Measurements from ENCODE around the gene RBFOX2.
A peak's percentile ranks its signal among the peaks of the same experiment; 100 is the strongest.
"Not testable (repeated sequence)": the region's sequence is repeated elsewhere in the genome, so short reads cannot be mapped to it uniquely, and the experiment has no call there.

RBFOX2 gene

DNA sequence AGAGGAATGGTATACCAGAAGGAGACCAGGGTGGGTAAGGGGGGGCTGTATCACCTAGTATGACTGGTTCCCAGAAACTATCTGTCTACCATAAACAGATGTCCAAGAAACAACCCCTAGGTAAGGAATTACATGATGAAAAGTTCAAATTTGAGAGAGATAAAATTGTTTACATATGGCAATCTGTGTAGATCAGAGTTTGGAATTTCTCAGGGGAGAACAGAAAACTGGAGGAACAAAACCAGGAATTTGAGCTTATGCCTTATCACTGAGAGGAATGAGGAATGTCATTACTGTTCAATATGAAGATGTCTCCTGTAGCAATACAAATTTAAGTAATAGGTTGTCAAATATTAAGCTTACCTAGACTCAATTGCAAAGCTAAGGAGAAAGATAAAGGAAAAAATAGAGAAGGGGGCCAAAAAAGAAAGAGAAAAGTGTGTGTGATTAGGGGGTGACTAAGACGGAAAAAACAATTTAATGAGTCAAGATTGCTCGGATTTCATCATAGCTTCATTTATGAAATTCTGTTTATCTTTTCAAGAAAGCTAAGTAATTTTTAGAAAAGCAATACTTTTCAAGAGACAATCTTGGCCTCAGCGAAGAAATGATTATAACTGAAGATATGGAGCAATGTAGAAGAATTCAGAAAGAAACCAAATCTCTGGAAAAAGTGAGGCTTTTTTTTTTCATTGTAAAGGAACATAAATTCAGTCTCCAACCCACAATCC, 193.2 kb downstream of the RBFOX2 start:
- Mint-ChIP-seq H3K4me1 (ENCODE audit: low read depth) (peaks cover 27% of the 10 kb centered on the region), H3K27me3 (peaks cover 30% of the 10 kb centered on the region), H3K27ac (peak overlapping the region; percentile 70), H3K4me3 (no peak overlapping the region), H3K36me3 (ENCODE audit: low read depth) (no peaks in the 10 kb centered on the region), H3K9me3 (no peaks in the 10 kb centered on the region)

DNA sequence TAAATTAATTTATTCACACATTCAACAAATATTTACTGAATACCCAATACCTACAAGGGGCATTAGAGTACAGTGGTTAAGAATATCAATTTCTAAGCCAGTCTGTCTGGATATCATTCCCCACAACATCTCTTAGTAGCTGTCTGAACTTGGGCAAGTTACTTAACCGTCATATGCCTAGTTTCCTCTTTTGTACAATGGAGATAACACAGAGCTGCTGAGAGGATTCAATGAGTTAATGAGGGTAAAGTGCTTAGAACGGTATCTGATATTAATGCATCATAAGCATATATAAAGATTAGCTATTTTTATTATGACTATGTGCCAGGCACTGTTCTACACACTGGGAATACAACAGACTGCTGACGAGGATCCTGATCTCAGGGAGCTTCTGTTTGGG, 194.6 kb downstream of the RBFOX2 start:
- no peaks in the 10 kb centered on the region for H3K9me3 Mint-ChIP-seq
- H3K27ac Mint-ChIP-seq: no peak overlapping the region
- no peaks in the 10 kb centered on the region for H3K36me3 Mint-ChIP-seq (ENCODE audit: low read depth)
- H3K4me3 Mint-ChIP-seq: no peak overlapping the region
- H3K27me3 Mint-ChIP-seq: peaks cover 17% of the 10 kb centered on the region
- H3K4me1 Mint-ChIP-seq (ENCODE audit: low read depth): peaks cover 20% of the 10 kb centered on the region

DNA sequence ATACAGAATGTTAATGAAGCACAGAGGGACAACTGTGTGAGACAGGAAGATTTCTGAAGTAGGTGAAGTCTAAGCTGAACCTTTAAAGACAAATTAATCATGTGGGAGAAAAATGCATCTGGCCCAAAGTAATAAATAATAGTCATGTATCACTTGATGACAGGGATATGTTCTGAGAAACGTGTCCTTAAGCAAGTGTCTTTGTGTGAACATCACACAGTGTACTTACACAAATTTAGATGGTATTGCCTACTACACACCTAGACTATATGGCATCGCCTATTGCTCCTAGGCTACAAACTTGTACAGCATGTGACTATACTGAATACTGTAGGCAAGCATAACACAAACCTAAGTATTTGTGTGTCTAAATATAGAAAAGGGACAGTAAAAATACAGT, 198.3 kb downstream of the RBFOX2 start:
- no peaks in the 10 kb centered on the region for H3K36me3 Mint-ChIP-seq (ENCODE audit: low read depth)
- peaks cover 3% of the 10 kb centered on the region for H3K27me3 Mint-ChIP-seq
- H3K9me3 Mint-ChIP-seq: no peaks in the 10 kb centered on the region
- no peak overlapping the region for H3K4me3 Mint-ChIP-seq
- peaks cover 5% of the 10 kb centered on the region for H3K4me1 Mint-ChIP-seq (ENCODE audit: low read depth)
- no peak overlapping the region for H3K27ac Mint-ChIP-seq

DNA sequence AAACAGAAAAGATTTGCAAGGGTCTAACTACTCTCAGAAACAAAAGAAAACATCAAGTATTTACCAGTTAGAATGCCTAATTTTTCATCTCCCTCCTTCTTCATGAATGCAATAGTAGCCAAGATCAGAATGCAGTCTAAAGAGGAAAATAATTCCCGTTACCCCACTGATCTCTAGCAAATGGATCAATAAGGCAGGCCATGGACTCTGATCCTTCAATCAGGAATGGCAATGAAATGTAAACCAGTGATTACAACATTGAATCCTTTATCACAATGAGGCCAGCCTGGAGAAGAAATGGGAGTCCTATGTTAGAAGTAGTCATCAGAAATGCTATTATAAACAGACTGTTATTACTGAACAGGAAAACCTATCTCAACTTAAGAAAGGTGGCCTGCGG, 204.4 kb downstream of the RBFOX2 start:
- Mint-ChIP-seq H3K36me3 (ENCODE audit: low read depth) (no peaks in the 10 kb centered on the region), H3K4me1 (ENCODE audit: low read depth) (no peaks in the 10 kb centered on the region), H3K9me3 (no peaks in the 10 kb centered on the region), H3K27me3 (no peaks in the 10 kb centered on the region), H3K4me3 (no peak overlapping the region), H3K27ac (no peak overlapping the region)

GRCh38 chr22:35821654-35822053, 207.0 kb downstream of the RBFOX2 start:
- Mint-ChIP-seq H3K4me1 (ENCODE audit: low read depth) (peaks cover 4% of the 10 kb centered on the region), H3K36me3 (ENCODE audit: low read depth) (no peaks in the 10 kb centered on the region), H3K4me3 (no peak overlapping the region), H3K9me3 (no peaks in the 10 kb centered on the region), H3K27ac (no peak overlapping the region), H3K27me3 (no peaks in the 10 kb centered on the region)

DNA sequence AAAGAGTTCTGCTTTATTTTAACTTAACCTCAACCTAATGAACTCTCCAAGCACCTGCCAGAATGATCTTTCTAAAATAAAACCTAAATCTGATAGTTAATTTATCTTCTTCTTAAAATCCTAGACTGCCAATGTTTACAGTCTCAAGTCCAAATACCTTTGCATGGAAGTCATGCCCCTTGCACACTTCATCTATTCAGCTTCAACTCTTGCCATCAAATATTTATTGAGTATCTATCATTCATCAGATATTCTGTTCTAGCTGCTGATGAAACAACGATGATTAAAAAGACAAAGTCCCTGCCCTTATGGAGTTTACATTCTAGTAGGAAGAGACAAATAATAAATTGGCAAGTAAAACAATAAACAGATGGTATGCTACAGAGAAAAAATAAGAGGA, 209.2 kb downstream of the RBFOX2 start:
- no peaks in the 10 kb centered on the region for H3K27me3 Mint-ChIP-seq
- H3K4me1 Mint-ChIP-seq (ENCODE audit: low read depth): peaks cover 4% of the 10 kb centered on the region
- no peaks in the 10 kb centered on the region for H3K36me3 Mint-ChIP-seq (ENCODE audit: low read depth)
- no peak overlapping the region for H3K4me3 Mint-ChIP-seq
- no peak overlapping the region for H3K27ac Mint-ChIP-seq
- no peaks in the 10 kb centered on the region for H3K9me3 Mint-ChIP-seq

- H3K36me3 Mint-ChIP-seq (ENCODE audit: low read depth): no peaks in the 10 kb centered on the region
- H3K4me3 Mint-ChIP-seq: no peak overlapping the region
- H3K9me3 Mint-ChIP-seq: no peaks in the 10 kb centered on the region
- H3K27me3 Mint-ChIP-seq: no peaks in the 10 kb centered on the region
- peaks cover 4% of the 10 kb centered on the region for H3K4me1 Mint-ChIP-seq (ENCODE audit: low read depth)
- no peak overlapping the region for H3K27ac Mint-ChIP-seq
These were observed 209.7 kb downstream of the RBFOX2 start for GRCh38 chr22:35818897-35819296.

GRCh38 chr22:35812600-35812999, 216.0 kb downstream of the RBFOX2 start:
- Mint-ChIP-seq H3K36me3 (ENCODE audit: low read depth) (peaks cover 3% of the 10 kb centered on the region), H3K4me1 (ENCODE audit: low read depth) (no peaks in the 10 kb centered on the region), H3K27ac (no peak overlapping the region), H3K27me3 (no peaks in the 10 kb centered on the region), H3K4me3 (no peak overlapping the region), H3K9me3 (peaks cover 12% of the 10 kb centered on the region)

- H3K36me3 Mint-ChIP-seq (ENCODE audit: low read depth): peaks cover 3% of the 10 kb centered on the region
- no peaks in the 10 kb centered on the region for H3K27me3 Mint-ChIP-seq
- no peak overlapping the region for H3K4me3 Mint-ChIP-seq
- H3K4me1 Mint-ChIP-seq (ENCODE audit: low read depth): no peaks in the 10 kb centered on the region
- H3K9me3 Mint-ChIP-seq: peaks cover 12% of the 10 kb centered on the region
- H3K27ac Mint-ChIP-seq: no peak overlapping the region
These were observed 217.0 kb downstream of the RBFOX2 start for GRCh38 chr22:35811670-35812069.

DNA sequence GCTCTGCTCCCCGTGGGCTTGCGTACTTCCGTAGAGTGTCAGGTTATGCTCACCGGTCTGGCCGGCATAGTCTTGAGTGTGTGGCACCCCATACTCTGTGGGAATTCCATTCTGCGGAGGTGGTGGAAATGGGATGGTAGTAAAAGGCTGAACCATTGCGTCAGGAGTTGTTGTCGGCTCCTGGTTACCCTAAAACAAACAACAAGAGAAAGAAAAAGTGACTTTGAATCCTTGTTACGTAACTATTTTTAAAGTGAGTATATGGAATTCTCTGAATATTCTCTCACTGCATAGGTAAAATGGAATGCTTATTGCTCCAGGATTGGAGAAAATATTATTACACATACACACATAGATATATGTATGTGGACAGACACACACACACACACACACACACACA, 218.8 kb downstream of the RBFOX2 start:
- H3K36me3 Mint-ChIP-seq (ENCODE audit: low read depth): peaks cover 3% of the 10 kb centered on the region
- H3K9me3 Mint-ChIP-seq: peaks cover 12% of the 10 kb centered on the region
- no peaks in the 10 kb centered on the region for H3K4me1 Mint-ChIP-seq (ENCODE audit: low read depth)
- H3K27me3 Mint-ChIP-seq: no peaks in the 10 kb centered on the region
- no peak overlapping the region for H3K27ac Mint-ChIP-seq
- H3K4me3 Mint-ChIP-seq: no peak overlapping the region

DNA sequence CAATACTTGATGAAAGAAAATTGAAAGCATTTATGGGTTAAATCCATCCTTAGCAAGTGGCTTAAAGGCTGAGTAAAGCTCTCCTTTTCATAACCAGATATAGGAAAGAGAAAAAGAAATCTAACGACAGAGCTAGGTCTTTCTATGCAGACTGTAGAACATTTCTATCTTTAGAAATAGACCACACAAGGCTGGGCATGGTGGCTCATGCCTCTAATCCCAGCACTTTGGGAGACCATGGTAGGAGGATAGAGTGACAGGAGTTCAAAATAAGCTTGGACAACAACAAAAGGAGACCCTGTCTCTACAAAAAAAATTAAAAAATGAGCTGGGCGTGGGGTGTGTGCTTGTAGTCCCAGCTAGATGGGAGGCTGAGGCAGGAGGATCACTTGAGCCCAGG, 220.2 kb downstream of the RBFOX2 start:
- Mint-ChIP-seq H3K9me3 (peaks cover 12% of the 10 kb centered on the region), H3K36me3 (ENCODE audit: low read depth) (peaks cover 3% of the 10 kb centered on the region), H3K27ac (no peak overlapping the region), H3K27me3 (no peaks in the 10 kb centered on the region), H3K4me1 (ENCODE audit: low read depth) (no peaks in the 10 kb centered on the region), H3K4me3 (no peak overlapping the region)

DNA sequence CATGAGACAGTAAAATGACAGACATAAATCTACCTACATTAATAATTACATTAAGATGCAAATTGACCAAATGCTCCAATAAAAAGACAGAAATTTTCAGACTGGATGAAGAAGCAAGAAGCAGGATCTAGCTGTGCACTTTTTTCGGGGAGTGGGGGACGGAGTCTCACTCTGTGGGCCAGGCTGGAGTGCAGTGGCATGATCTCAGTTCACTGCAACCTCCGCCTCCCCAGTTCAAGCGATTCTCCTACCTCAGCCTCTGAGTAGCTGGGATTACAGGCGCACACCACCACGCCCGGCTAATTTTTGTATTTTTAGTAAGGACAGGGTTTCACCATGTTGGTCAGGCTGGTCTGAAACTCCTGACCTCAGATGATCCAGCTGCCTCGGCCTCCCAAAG, 222.0 kb downstream of the RBFOX2 start:
- H3K36me3 Mint-ChIP-seq (ENCODE audit: low read depth); H3K27me3 Mint-ChIP-seq; H3K4me3 Mint-ChIP-seq: not testable (repeated sequence)

GRCh38 chr22:35805466-35805865, 223.2 kb downstream of the RBFOX2 start:
- H3K27me3 Mint-ChIP-seq: no peaks in the 10 kb centered on the region
- no peaks in the 10 kb centered on the region for H3K36me3 Mint-ChIP-seq (ENCODE audit: low read depth)
- H3K27ac Mint-ChIP-seq: no peak overlapping the region
- H3K4me3 Mint-ChIP-seq: no peak overlapping the region
- no peaks in the 10 kb centered on the region for H3K4me1 Mint-ChIP-seq (ENCODE audit: low read depth)
- H3K9me3 Mint-ChIP-seq: peaks cover 4% of the 10 kb centered on the region

More for the DNA sequence above, 222.0 kb downstream of the RBFOX2 start:
- H3K9me3 Mint-ChIP-seq; H3K27ac Mint-ChIP-seq; H3K4me1 Mint-ChIP-seq (ENCODE audit: low read depth): not testable (repeated sequence)

DNA sequence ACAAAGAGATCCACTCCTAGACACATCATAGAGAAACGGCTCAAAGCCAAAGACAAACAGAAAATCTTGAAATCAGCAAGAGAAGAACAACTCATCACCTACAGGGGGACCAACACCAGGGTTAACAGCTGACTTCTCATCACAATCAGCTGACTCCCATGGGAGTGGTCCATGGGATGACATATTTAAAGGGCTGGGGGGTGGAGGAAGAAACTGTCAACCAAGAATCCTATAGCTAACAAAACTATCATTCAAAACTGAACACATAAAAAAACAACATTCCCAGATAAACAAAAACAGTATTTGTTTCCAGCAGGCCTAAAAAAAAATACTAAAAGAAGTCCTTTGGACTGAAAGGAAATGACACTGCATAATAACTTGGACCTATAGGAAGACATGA, 224.2 kb downstream of the RBFOX2 start:
- Mint-ChIP-seq H3K36me3 (ENCODE audit: low read depth) (no peaks in the 10 kb centered on the region), H3K4me3 (no peak overlapping the region), H3K27ac (no peak overlapping the region), H3K4me1 (ENCODE audit: low read depth) (no peaks in the 10 kb centered on the region), H3K27me3 (no peaks in the 10 kb centered on the region), H3K9me3 (no peaks in the 10 kb centered on the region)

GRCh38 chr22:35802885-35803284, 225.7 kb downstream of the RBFOX2 start:
- no peaks in the 10 kb centered on the region for H3K4me1 Mint-ChIP-seq (ENCODE audit: low read depth)
- no peak overlapping the region for H3K4me3 Mint-ChIP-seq
- H3K27me3 Mint-ChIP-seq: no peaks in the 10 kb centered on the region
- H3K36me3 Mint-ChIP-seq (ENCODE audit: low read depth): no peaks in the 10 kb centered on the region
- H3K27ac Mint-ChIP-seq: no peak overlapping the region
- H3K9me3 Mint-ChIP-seq: no peaks in the 10 kb centered on the region

- H3K27ac Mint-ChIP-seq; H3K4me1 Mint-ChIP-seq (ENCODE audit: low read depth): not testable (repeated sequence)
These were observed 227.3 kb downstream of the RBFOX2 start for GRCh38 chr22:35801301-35801700.

More at GRCh38 chr22:35801301-35801700, 227.3 kb downstream of the RBFOX2 start:
- not testable (repeated sequence) for H3K36me3 Mint-ChIP-seq (ENCODE audit: low read depth); H3K27me3 Mint-ChIP-seq; H3K4me3 Mint-ChIP-seq; H3K9me3 Mint-ChIP-seq
